Heart left ventricle (tissue), 11 donors: ENCODE results near the gene RPIA. TPM values are rescaled to one million over a fixed set of nuclear protein-coding genes. Genes with fewer than 3 reads are reported as not detected.

Experiments used
- polyA plus RNA-seq, 2 donors: library from polyadenylated mRNA; stranded (reverse); fragments of 200-250 nt; gene quantifications; one replicate each; pipeline ENCODE4 v1.2.3, GENCODE V29; 2013
- total RNA-seq, 9 donors: library from RNA; depleted of rRNA in 2 of 9; stranded (reverse); fragments of >200 nt in 2 of 9; fragmentation: NEBNext Ultra II Directional in 3 of 9; extraction: Animal tissue kit (Norgen Biotek cat#: 25700) in 3 of 9; gene quantifications; one replicate each; pipeline versions ENCODE4 v1.1.0 to v1.2.4, GENCODE V29; 2016 to 2023
- donor health status: ischemic (EF 13 %, LVEDD 7.1; RV severe dilation, severe dysfunction).
- donor health status: healthy with polysubstance abuse.
- donor health status: DM: no; HTN: yes; CAD: no.
- donor health status: DM: no; HTN: no; CAD: no.
- donor health status: ischemic (EF 25% LVEDD 5.7; RV mildly dilated, moderate dysfunction).
- donor health status: healthy.
- donor health status: DM: yes; HTN: yes; CAD: no.
- donor health status: PGD.
- donor health status: nonischemic (EF 23%, LVEDD 6.1; RV moderate dilation, normal function).

RPIA gene
- total and polyA plus RNA-seq, 11 donors, result 4.1 to 15.4 (median 12.6) TPM

Other genes with a start within 250 kb of the RPIA start
- not detected for gene FOXI3, start 239.0 kb upstream of the RPIA start, total RNA-seq
- not detected for gene FOXI3, start 239.0 kb upstream of the RPIA start, polyA plus RNA-seq
- 10 to 100 TPM in 6 of 9 donors, 1 to 10 TPM in 3; 4.7 to 16.1 (median 10.9) TPM for gene EIF2AK3, start 64.2 kb upstream of the RPIA start, total RNA-seq
- 10 to 100 TPM in 1 of 2 donors, 1 to 10 TPM in 1; 2.7 to 29.9 TPM for gene EIF2AK3, start 64.2 kb upstream of the RPIA start, polyA plus RNA-seq